ENCODE measurements around the gene ME3. TPM values are rescaled to one million over a fixed set of nuclear protein-coding genes. Genes with fewer than 3 reads are reported as not detected.

Gene ME3
- total and polyA plus RNA-seq, 4 donors, result 1.4 to 7.2 (median 2.3) TPM

- Histone ChIP-seq H3K27me3 (ENCODE audit: control insufficient read depth in 4 of 4, insufficient read depth in 4 of 4, low read length in 3 of 4) (no peaks in the 10 kb centered on the region), H3K27ac (ENCODE audit: low read depth in 1 of 2, low read length in 2 of 2) (no peak overlapping the region), H3K9me3 (ENCODE audit: control insufficient read depth in 4 of 4, low read length in 3 of 4) (no peaks in the 10 kb centered on the region), H3K9ac (ENCODE audit: low read depth in 1 of 2, low read length in 2 of 2) (no peak overlapping the region), H3K36me3 (ENCODE audit: control insufficient read depth in 4 of 4, insufficient read depth in 3 of 4, low read depth in 1 of 4, low read length in 3 of 4) (no peaks in the 10 kb centered on the region), H3K4me3 (ENCODE audit: low read depth in 1 of 3, low read length in 3 of 3) (no peak overlapping the region), H3K4me1 (ENCODE audit: control insufficient read depth in 4 of 4, insufficient read depth in 4 of 4, low read length in 3 of 4) (peaks cover 0 to 6% (median 2%) of the 10 kb centered on the region in 4 donors)
- WGBS, result 91% methylated on average over 2 of the region's 2 CpGs
- TF ChIP-seq REST (IDR thresholded peaks at IDR 0.05) (no peak), HNF4A (conservative IDR thresholded peaks at IDR 0.05) (no peak)
- no peak for DNase-seq (ENCODE audit: low spot score)
Observed at GRCh38 chr11:86704710-86705109, 32.3 kb upstream of the ME3 start.

GRCh38 chr11:86703987-86704386, 31.6 kb upstream of the ME3 start:
- Histone ChIP-seq H3K4me3 (ENCODE audit: low read depth in 1 of 3, low read length in 3 of 3) (no peak overlapping the region), H3K36me3 (ENCODE audit: control insufficient read depth in 4 of 4, insufficient read depth in 3 of 4, low read depth in 1 of 4, low read length in 3 of 4) (no peaks in the 10 kb centered on the region), H3K27ac (ENCODE audit: low read depth in 1 of 2, low read length in 2 of 2) (no peak overlapping the region), H3K9me3 (ENCODE audit: control insufficient read depth in 4 of 4, low read length in 3 of 4) (no peaks in the 10 kb centered on the region), H3K4me1 (ENCODE audit: control insufficient read depth in 4 of 4, insufficient read depth in 4 of 4, low read length in 3 of 4) (peaks cover 0 to 6% (median 2%) of the 10 kb centered on the region in 4 donors), H3K9ac (ENCODE audit: low read depth in 1 of 2, low read length in 2 of 2) (no peak overlapping the region), H3K27me3 (ENCODE audit: control insufficient read depth in 4 of 4, insufficient read depth in 4 of 4, low read length in 3 of 4) (no peaks in the 10 kb centered on the region)
- TF ChIP-seq RAD21 (IDR thresholded peaks at IDR 0.05) (no peak), GABPA (IDR thresholded peaks at IDR 0.05 in 1 of 2, conservative IDR thresholded peaks at IDR 0.05 in 1 of 2) (no peak), REST (IDR thresholded peaks at IDR 0.05) (no peak), NR2F2 (IDR thresholded peaks at IDR 0.05) (no peak), JUND (IDR thresholded peaks at IDR 0.05) (no peak), EGR1 (IDR thresholded peaks at IDR 0.05; ENCODE audit: low read depth in 2 of 2) (no peak)
- WGBS, result 79% methylated on average over 7 of the region's 7 CpGs
- no peak for DNase-seq (ENCODE audit: low spot score)

- Histone ChIP-seq H3K36me3 (ENCODE audit: control insufficient read depth in 4 of 4, insufficient read depth in 3 of 4, low read depth in 1 of 4, low read length in 3 of 4) (no peaks in the 10 kb centered on the region), H3K9me3 (ENCODE audit: control insufficient read depth in 4 of 4, low read length in 3 of 4) (no peaks in the 10 kb centered on the region), H3K27ac (ENCODE audit: low read depth in 1 of 2, low read length in 2 of 2) (no peak overlapping the region), H3K27me3 (ENCODE audit: control insufficient read depth in 4 of 4, insufficient read depth in 4 of 4, low read length in 3 of 4) (no peaks in the 10 kb centered on the region), H3K9ac (ENCODE audit: low read depth in 1 of 2, low read length in 2 of 2) (no peak overlapping the region), H3K4me3 (ENCODE audit: low read depth in 1 of 3, low read length in 3 of 3) (no peak overlapping the region), H3K4me1 (ENCODE audit: control insufficient read depth in 4 of 4, insufficient read depth in 4 of 4, low read length in 3 of 4) (peaks cover 0 to 6% (median 2%) of the 10 kb centered on the region in 4 donors)
- TF ChIP-seq TAF1 (conservative IDR thresholded peaks at IDR 0.05), result no peak
- no peak for TF ChIP-seq GABPA (IDR thresholded peaks at IDR 0.05 in 1 of 2, conservative IDR thresholded peaks at IDR 0.05 in 1 of 2)
- no peak for TF ChIP-seq MAX (IDR thresholded peaks at IDR 0.05)
- TF ChIP-seq HNF4G (IDR thresholded peaks at IDR 0.05), result no peak
- peak in 1 of 2 donors; percentile 40 for TF ChIP-seq RXRA (IDR thresholded peaks at IDR 0.05)
- TF ChIP-seq CTCF (IDR thresholded peaks at IDR 0.05; ENCODE audit: low read depth, low read length, missing input control), result no peak
- TF ChIP-seq SP1 (IDR thresholded peaks at IDR 0.05), result no peak
- TF ChIP-seq HNF4A (conservative IDR thresholded peaks at IDR 0.05), result peak in 1 of 2 donors; percentile 53
- DNase-seq (ENCODE audit: low spot score), result no peak
- WGBS, result 75% methylated on average over 4 of the region's 4 CpGs
Observed at GRCh38 chr11:86702220-86702983, 30.0 kb upstream of the ME3 start.

Data from liver (tissue), 9 donors.